Measurements from ENCODE around the gene MLEC.

The MLEC gene

DNA sequence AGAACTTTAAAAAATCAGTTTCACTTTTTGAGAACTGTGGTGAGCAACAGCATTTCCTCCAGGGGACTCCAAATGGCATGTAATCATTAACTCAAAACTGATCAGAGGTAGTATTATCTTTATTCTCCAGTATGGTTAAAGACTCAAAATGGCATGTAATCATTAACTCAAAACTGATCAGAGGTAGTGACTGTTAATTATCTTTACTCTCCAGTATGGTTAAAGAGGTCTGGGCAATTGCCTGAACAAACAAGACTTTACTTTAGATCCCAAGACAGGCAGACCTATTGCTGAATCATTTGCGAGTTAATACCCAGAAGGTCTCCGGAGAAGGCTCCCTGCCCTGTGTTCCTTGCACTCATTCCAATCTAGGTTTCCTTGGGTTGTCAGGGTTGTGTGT lies 32.1 kb downstream of the MLEC start:
- no peaks in the 10 kb centered on the region; the same call in 1 of the 2 replicates for H3K4me1 ChIP-seq (ENCODE audit: insufficient read depth, low read length)
- no peaks in the 10 kb centered on the region for H3K27me3 ChIP-seq (ENCODE audit: insufficient read depth, low read length, poor library complexity)
- H3K79me2 ChIP-seq (ENCODE audit: insufficient read depth, low read length) = peaks cover 2% of the 10 kb centered on the region
- H4K20me1 ChIP-seq (ENCODE audit: insufficient read depth, low read length) = no peaks in the 10 kb centered on the region; the same call in 1 of the 2 replicates
- DNase-seq (no peak), ATAC-seq (ENCODE audit: insufficient read depth, low read depth) (no peak)
- no peak overlapping the region for H3K9ac ChIP-seq (ENCODE audit: low read depth, low read length)
- peaks cover 83% of the 10 kb centered on the region for H3K36me3 ChIP-seq (ENCODE audit: insufficient read depth, low read length)
- TF ChIP-seq, protein P1, sequence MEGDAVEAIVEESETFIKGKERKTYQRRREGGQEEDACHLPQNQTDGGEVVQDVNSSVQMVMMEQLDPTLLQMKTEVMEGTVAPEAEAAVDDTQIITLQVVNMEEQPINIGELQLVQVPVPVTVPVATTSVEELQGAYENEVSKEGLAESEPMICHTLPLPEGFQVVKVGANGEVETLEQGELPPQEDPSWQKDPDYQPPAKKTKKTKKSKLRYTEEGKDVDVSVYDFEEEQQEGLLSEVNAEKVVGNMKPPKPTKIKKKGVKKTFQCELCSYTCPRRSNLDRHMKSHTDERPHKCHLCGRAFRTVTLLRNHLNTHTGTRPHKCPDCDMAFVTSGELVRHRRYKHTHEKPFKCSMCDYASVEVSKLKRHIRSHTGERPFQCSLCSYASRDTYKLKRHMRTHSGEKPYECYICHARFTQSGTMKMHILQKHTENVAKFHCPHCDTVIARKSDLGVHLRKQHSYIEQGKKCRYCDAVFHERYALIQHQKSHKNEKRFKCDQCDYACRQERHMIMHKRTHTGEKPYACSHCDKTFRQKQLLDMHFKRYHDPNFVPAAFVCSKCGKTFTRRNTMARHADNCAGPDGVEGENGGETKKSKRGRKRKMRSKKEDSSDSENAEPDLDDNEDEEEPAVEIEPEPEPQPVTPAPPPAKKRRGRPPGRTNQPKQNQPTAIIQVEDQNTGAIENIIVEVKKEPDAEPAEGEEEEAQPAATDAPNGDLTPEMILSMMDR (IDR thresholded peaks at IDR 0.05; ENCODE audit: borderline replicate concordance, extremely low read depth, low read length, poor library complexity, severe bottlenecking) = no peak
- no peak for TF ChIP-seq EZH2 (IDR thresholded peaks at IDR 0.05; ENCODE audit: borderline replicate concordance, low read depth, low read length, severe bottlenecking)
- no peak overlapping the region for H3K4me3 ChIP-seq (ENCODE audit: low read depth in 1 of 2, low read length in 2 of 2)
- no peaks in the 10 kb centered on the region for H3K9me3 ChIP-seq (ENCODE audit: insufficient read depth, low read length, severe bottlenecking)
- H3K4me2 ChIP-seq (ENCODE audit: insufficient read depth, low read length) = no peak overlapping the region
- H2AFZ ChIP-seq (ENCODE audit: low read depth, low read length) = no peak overlapping the region
- no peak overlapping the region for H3K27ac ChIP-seq (ENCODE audit: low read length)

DNA sequence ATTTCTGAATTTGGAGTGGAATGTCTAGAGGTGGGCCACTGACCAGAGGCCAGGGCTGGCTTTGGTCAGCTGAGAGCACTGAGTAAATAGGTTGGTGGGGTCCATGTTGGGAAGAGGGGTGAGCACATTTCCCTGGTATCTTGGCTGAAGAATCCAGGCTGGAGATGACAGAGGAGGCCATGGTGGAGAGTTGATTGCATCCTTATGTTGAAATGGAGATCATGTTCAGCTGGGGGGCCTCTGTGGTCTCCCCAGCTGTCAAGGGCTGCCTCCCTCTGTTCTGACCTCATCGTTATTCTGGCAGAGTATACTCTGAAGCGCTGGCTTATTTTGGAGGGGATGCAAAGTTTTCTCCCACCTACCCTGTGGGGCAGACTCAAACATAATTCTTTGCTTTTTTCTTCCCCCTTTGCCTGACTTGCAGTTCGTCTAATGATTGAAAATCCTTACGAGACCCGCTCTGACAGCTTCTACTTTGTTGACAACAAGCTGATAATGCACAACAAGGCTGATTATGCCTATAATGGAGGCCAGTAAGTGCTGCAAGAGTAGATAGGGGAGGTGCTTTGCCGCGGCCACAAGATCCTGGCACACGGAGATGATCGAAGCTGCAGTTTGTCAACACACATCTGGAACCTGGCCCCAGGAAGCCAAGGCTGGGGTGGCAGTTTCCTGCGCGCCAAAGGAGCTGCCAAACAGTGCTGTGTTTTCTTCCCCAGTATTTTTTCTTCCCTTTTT lies 32.7 kb downstream of the MLEC start:
- H3K4me3 ChIP-seq (ENCODE audit: low read depth in 1 of 2, low read length in 2 of 2) = no peak overlapping the region
- DNase-seq = no peak
- no peaks in the 10 kb centered on the region for H3K9me3 ChIP-seq (ENCODE audit: insufficient read depth, low read length, severe bottlenecking)
- peaks cover under 1% of the 10 kb centered on the region; the same call in 1 of the 2 replicates for H3K4me1 ChIP-seq (ENCODE audit: insufficient read depth, low read length)
- H3K4me2 ChIP-seq (ENCODE audit: insufficient read depth, low read length) = no peak overlapping the region
- TF ChIP-seq, protein P1 (IDR thresholded peaks at IDR 0.05; ENCODE audit: borderline replicate concordance, extremely low read depth, low read length, poor library complexity, severe bottlenecking) = no peak
- TF ChIP-seq EZH2 (IDR thresholded peaks at IDR 0.05; ENCODE audit: borderline replicate concordance, low read depth, low read length, severe bottlenecking) = no peak
- no peaks in the 10 kb centered on the region; the same call in 1 of the 2 replicates for H4K20me1 ChIP-seq (ENCODE audit: insufficient read depth, low read length)
- no peak overlapping the region for H2AFZ ChIP-seq (ENCODE audit: low read depth, low read length)
- H3K79me2 ChIP-seq (ENCODE audit: insufficient read depth, low read length) = no peaks in the 10 kb centered on the region; the same call in 1 of the 2 replicates
- H3K27me3 ChIP-seq (ENCODE audit: insufficient read depth, low read length, poor library complexity) = no peaks in the 10 kb centered on the region
- ATAC-seq (ENCODE audit: insufficient read depth, low read depth) = no peak
- H3K36me3 ChIP-seq (ENCODE audit: insufficient read depth, low read length) = peaks cover 77% of the 10 kb centered on the region
- H3K27ac ChIP-seq (ENCODE audit: low read length) = no peak overlapping the region
- H3K9ac ChIP-seq (ENCODE audit: low read depth, low read length) = no peak overlapping the region

DNA sequence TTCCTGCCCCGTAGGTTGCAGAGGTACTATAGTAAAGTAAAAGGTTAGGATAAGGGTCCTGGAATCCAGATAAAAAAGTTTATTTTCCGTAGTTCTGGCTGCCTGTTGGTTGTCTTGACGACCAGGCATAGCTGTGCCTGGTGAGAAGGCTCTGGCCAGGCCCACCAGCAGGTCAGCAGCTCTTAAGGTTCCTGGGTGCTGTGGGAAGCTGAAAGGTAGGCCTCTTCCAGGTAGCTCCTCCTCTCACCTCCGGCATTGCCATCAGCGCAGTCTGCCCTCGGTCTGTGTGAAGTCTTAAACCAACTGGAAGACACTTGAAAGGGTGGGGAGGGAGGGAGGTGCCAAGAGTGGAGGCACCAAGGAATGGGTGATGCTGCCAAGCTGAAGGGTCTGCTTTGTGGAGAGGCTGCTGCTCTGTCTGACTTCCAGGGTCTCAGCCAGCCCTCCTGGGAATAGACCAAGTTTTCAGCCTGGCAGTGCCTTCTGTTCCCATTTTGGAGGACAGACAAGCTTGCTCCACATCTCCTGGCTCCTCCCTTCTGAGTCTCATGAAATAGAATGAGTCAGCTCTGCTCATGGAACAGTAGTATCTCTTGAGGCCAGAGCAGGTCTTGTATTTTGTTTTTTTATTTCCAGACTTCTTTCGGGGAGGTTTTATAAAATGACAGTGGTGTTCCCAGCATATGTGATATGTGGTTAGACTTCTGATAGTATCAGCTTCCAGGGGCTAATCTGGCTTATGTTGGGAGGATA lies 33.5 kb downstream of the MLEC start:
- ATAC-seq (ENCODE audit: insufficient read depth, low read depth) (no peak), DNase-seq (no peak)
- no peaks in the 10 kb centered on the region; the same call in 1 of the 2 replicates for H4K20me1 ChIP-seq (ENCODE audit: insufficient read depth, low read length)
- no peak overlapping the region for H3K9ac ChIP-seq (ENCODE audit: low read depth, low read length)
- H3K4me3 ChIP-seq (ENCODE audit: low read depth in 1 of 2, low read length in 2 of 2) = no peak overlapping the region
- no peak overlapping the region for H3K4me2 ChIP-seq (ENCODE audit: insufficient read depth, low read length)
- no peaks in the 10 kb centered on the region for H3K9me3 ChIP-seq (ENCODE audit: insufficient read depth, low read length, severe bottlenecking)
- H3K4me1 ChIP-seq (ENCODE audit: insufficient read depth, low read length) = peaks cover 8% of the 10 kb centered on the region
- peaks cover 71% of the 10 kb centered on the region for H3K36me3 ChIP-seq (ENCODE audit: insufficient read depth, low read length)
- H2AFZ ChIP-seq (ENCODE audit: low read depth, low read length) = no peak overlapping the region
- H3K79me2 ChIP-seq (ENCODE audit: insufficient read depth, low read length) = no peaks in the 10 kb centered on the region
- no peaks in the 10 kb centered on the region for H3K27me3 ChIP-seq (ENCODE audit: insufficient read depth, low read length, poor library complexity)
- TF ChIP-seq, protein P1 (IDR thresholded peaks at IDR 0.05; ENCODE audit: borderline replicate concordance, extremely low read depth, low read length, poor library complexity, severe bottlenecking) = no peak
- no peak for TF ChIP-seq EZH2 (IDR thresholded peaks at IDR 0.05; ENCODE audit: borderline replicate concordance, low read depth, low read length, severe bottlenecking)
- no peak overlapping the region for H3K27ac ChIP-seq (ENCODE audit: low read length)
